Measurements from ENCODE around the gene OXCT1.

Gene OXCT1

DNA sequence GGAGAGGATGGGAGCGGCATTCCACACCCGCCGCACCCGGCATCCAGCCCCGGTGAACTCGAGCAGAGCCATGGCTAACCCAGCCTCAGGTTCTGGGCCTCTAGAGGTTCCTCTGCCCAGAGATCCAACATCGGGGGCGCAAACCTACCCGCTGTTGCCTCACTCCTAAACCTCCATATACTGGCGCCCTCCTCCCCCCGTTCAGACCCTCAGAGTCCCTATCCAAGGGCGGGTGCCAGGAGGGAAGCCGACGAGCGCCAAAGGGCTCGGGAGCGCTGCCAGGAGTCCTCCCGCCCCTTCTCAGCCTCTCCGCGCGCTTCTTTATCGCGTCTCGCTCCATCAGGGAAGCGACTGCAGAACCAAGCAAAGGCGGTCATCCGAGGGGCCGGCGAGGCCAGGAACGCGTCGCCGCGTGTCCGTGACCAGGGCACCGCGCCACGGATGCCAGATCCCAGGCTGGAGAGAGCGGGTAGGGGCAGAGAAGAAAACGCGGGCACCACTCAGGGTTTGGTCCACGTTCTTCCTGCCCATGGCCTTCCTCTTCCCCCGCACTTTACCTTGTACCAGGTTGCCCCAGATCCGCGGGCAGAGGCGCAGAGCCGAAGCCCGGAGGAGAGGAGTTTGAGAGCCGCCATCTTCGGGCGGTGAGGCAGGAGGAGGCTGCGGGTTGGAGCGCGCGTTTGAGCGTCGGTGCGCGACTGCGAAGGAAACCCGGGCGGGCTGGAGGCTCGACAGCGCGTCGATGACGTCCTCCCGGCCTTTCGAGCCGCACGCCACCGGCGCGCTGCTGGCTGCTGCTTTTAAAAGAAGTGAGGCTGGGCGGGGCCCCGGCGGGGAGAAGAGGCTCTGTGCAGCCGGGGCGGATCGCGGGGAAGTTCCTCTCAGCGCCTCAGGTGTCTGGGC is at the start of gene OXCT1:
Gene OXCT1 (minus strand): TSS at position 702 of the 903 bp plus-strand sequence. CDS start 67 bp downstream, at position 635.
- peak; percentile 95 for DNase-seq

DNA sequence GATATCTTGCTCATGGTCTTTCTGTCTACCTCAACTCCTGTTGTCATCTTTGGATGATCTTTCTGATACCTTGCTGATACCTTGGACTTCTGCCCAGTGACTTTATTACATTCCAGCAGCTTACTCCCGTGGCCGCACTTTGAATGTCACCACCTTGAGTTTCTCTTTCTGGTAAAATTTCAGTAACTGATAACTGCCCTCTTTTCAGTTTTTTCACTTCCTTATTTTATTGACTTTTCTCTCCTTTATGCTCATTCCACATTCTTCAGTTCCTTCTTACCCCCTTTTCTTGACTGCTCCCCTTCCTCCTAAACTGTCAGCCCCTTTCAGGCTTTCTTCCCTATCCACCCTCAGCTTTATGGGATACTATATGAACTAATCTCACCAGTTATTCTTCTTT is 47.9 kb upstream of the OXCT1 start:
- DNase-seq = no peak

DNA sequence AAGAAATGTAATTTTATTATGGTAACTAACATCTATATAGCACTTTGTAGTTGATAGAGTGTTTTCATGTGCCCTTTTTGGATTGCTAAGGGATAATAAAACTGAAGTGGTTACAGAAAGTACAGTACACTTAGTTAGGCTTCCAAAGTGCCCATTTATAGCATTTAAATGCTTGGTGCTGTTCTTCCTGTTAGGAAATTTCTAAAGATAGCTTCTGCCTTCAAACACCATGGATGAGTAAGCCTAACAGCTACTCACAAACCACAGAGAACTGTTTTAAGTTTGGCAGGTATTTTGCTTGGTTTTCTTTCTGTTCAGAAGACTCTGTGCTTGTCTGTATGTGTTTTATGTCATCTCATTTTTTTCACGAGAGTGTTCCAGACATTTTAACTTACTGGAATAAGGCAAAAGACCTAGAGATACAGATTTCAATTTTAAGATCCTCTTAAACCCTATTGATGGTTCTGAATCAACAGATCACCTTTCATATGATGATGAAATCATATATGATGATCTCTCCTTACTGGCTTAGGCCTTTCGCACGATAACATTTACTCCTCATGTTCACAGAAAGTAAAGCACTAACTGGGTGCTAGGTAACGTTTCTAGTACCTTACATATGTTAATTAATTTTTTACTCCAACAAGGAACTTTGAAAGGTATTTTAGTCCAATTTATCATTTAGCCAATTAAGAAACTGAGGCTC is 38.3 kb upstream of the OXCT1 start:
- no peak for DNase-seq

DNA sequence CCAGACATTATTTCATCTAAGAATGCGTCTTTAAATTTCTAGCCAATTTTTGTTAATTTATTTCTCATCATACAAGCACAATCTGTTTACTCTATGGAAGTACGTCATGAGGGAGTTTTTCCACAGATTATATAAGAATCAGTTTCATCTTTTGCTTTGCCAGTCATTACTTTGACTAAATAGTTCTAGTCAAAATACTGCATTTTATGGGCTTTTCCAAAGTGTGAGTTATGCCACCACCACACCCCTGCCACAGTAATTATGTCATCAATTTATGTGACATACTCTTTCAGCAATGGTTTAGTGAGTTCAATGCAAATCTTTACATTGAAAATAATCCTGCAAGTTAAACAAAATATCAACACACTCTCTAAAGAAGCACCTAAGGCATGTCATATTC is 35.9 kb upstream of the OXCT1 start:
- no peak for DNase-seq

DNA sequence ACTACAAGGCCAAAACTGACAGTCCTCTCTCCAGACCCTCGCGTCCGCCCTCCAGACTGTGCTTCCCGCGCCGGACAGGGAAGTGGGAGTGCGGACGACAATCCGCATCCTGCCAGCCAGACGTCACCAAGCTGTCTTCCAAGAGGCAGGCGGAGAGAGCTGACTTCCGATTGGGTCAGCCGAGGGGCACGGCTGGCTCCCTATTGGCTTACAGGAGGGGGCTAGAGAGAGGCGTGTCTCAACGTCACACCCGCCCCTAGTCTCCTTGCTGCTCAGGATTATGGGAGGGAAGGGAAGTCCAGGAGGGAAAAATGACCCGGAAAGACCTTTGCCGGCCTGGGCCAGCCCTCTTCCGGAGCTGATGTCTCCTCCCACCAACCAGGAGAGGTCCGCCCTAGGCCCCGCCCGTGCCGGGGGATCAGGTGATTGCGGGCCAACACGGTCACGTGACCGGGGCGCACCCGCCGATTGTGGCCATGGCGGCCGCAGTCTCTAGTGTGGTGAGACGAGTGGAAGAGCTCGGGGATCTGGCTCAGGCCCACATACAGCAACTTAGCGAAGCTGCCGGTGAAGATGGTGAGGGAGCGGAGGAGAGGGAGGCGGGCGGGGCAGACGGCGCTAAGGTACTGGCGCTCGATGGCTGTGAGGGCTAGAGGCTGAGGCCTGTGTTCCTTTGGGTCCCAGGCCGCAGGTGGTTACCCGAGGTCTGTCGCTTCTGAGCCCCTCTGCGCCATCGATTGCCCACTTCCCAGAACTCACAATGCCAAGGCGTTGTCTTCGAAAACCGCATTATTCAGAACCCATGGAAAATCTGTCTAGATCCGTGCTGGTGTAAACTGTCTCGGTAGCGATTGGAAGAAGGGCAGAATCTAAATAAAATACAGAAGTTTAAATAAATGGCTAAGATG is 33.9 kb upstream of the OXCT1 start, which contains the start of gene RIMOC1:
Gene RIMOC1 (plus strand): TSS at position 453 of the 908 bp plus-strand sequence. CDS start 24 bp downstream, at position 477.
- DNase-seq = peak; percentile 99

DNA sequence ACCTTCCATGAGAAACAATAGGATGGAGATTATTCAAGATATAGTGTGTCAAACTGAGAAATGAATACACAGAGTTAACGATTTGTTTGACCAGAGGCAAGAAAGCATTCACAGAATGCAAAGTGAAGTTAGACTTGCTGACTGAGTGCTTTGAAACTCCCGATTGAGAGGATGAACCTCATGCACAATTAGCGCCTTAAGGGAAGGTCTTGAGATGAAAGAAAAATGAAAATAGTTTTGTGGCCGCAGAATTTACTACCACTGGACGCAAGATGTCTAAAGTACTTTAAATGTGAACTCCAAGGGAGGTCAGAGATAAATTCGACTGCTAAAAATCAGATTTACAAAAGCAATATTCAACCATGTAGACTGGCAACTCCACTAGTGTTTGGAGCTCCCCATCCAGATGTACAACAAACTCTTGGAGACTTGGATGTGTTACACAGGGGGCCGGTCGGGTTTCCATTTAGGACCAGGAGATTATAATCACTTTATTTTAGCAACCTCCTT is 33.2 kb upstream of the OXCT1 start:
- DNase-seq = no peak

DNA sequence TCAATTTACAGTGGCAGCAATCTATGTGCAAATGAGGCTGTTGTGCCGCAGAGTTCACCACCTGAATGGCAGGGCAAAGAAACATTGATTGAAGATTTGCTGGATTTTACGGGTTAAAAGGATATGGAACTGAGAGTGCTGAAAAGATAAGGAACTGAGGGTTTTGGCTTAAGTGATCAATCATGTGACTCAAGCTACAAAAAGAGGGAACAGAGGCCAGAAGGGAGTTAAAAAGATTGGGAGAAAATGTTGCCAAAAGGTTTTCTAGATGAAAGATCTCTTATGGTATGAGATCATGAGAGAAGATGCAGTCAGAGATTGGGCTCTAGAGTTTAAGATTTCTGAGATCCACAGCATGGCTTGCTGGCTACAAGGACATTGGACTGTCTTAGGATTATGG is 26.0 kb upstream of the OXCT1 start:
- DNase-seq = no peak

DNA sequence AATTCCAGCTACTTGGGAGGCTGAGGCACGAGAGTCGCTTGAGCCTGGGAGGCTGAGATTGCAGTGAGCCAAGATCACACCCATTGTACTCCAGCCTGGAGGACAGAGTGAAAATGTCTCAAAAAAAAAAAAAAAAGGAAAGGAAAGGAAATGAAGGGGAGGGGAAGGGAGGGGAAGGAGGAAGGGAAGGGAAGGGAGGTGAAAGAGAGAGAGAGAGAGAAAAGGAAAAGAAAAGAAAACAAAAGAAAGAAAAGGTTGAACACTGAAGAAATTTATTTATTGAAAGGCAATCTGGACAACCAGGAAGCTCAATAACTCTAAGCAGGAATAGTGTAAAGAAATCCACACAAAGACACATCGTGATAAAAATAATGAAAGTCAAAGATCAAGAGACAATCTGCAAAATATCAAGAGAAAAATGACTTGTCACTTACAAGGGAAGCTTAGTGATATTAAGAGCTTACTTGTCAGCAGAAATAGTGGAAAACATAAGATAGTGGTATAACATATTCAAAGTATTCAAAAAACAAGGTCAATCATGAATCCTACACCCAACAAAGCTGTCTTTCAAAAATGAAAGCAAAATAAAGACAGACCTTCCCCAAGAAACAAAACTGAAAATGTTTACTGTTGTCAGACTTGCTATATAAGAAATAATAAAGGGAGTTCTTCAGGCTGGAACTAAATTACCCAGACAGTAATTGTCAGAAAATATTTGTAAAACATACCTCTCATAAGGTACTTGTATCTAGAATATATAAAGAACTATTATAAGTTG is 23.0 kb upstream of the OXCT1 start:
- DNase-seq = no peak

DNA sequence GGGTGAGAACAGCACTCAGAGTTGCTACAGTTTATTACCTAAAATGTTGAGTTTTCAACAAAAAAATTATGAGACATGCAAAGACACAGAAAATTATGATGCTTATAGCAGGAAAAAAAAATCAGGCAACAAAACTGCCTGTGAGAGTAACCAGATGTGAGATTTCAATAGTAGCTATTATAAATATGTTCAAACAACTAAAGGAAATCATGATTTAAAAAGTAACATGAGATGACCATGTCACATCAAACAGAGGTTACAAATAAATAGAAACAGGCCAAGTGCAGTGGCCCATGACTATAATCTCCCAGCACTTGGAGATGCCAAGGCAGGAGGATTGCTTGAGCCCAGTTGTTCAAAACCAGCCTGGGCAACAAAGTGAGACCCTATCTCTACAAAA is 21.8 kb upstream of the OXCT1 start:
- DNase-seq = no peak

DNA sequence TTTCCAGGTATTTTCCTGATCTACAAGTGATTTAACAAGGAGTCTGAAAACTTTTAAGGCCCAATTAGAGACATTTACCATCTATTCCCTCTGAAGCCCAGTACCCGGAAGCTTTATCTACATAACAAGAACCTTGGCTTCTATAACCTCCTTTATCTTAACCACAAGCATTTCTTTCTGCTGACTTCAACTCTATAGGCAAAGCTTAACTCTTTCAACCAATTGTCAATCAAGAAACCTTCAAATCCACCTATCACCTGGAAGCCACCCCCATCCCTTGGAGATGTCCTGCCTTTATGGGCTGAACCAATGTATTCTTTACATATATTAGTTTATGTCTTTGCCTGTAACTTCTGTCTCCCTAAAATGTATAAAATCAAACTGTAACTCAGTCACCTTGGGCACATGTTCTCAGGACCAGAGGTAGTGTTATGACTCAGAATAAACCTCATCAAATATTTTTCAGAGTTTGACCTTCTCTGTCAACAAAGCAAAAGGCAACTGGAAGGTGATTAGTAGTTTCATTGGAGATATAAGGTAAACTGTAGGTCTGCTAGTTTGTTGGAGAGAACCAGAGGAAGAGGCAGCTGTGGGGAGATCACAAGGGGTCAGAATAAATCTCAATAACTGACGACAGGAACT is 21.0 kb upstream of the OXCT1 start:
- no peak for DNase-seq

DNA sequence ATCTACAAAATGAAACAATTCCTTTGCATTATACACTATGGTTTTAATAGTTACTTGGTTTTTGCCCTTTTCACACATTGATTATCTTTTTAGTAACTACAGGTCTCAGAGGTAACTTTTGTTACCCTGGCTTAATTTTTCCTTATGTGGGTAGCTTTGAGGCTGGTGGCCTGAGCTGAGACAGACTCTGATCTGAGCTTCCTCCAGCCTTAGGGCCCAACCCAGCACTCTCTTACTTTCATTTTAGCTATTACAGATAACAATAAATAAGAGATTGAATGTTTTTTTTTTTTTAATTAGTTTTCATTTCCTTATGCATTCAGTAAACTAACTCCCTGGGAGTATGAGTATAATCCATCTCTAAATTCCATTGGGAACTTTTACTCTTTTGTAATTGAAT is 15.1 kb upstream of the OXCT1 start:
- no peak for DNase-seq

DNA sequence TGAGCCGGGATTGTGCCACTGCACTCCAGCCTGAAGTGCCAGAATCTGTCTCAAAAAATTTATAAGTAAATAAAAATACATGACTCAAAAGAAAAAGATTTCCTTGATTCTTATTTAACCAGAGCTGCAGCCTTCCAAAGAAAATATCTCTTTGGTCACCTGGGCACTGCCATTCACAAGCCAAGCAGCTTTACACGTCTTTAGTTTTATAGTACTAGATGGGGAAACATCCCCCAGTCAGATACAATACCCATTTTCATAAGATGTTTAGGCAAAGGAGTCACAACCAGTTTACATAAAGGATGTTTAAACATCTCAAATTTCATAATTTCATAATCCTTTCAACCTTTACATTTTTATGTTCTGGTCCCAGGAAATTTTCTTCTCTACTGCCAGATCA is 13.7 kb upstream of the OXCT1 start:
- no peak for DNase-seq

DNA sequence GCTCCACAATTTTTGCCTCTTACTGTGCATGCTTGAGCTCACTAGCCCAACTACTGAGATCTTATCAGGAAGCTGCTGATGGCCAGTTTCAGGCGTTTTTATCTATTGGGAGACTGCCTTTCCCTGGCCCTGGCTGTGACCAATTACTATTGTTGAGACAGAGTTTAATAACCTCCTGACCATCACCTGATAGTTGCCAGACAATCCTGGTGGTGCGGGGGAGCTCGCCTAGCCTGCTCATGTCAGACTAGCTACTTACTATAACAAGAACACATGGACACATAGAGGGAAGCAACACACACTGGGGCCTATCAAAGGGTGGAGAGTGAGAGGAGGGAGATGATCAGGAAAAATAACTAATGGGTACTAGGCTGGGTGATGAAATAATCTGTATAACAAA is 13.0 kb upstream of the OXCT1 start:
- DNase-seq = no peak

DNA sequence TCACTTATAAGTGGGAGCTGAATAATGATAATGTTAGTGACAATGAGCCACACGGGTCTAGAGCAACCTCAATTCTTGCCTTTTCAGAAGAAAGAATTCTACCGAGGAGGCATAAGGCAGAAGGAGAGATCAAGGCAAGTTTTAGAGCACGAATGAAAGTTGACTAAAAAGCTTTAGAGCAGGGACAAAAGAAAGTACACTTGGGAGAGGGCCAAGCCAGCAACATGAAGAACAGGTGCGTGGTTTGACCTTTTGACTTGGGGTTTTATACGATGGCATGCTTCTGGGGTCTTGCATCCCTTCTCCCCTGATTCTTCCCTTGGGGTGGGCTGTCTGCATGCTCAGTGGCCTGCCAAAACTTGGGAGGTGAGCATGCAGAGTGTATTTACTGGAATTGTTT is 12.5 kb upstream of the OXCT1 start:
- no peak for DNase-seq

DNA sequence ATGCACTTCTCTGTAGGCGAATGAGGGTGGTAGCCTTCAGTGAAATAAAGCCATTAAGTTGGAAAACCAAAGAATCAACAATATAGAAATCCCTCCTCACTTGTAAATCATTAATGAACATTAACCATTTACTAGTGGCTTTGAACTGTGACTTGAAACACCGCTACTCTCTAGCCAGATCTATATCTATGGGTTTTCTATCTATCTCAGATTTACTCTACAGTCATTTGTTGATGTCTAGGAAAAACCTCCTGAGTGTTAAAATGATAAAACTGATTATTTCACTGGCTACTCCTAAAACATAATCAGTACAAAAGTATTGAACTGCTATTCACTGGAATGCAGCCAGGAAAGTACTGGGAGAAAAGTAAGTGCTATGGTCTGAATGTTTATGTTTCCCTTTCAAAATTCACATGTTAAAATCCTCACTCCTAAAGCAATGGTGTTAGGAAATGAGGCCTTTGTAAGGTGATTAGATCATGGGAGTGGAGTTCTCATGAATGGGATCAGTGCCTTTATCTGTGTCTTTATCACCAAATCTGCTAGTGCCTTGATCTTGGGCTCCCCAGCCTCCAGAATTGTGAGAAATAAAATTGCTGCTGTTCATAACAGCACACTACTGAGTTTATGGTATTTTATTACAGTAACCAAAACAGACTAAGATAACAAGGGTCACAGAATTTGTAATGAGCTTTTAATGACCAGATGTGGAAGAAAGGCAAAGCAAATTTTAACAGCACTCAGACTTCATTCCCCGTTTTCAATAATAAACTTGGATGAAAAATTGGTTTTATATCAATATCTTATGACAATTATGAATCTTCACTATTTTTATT is 8.6 kb upstream of the OXCT1 start:
- DNase-seq = no peak

DNA sequence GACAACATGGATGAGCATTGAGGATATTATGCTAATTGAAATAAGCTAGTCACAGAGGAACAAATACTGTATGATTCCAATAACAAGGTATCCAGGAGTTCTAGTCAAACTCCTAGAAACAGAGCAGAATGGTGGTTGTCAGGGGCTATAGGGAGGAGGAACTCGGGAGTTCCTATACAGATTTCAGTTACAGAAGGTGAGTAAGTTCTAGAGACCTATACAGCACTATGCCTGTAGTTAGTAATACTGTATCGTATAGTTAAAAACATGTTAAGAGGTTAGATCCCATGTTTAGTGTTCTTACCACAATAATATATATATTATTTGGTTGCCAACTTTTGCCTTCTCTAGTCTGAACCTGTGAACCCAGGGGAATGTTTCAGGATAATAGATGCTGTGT is 7.9 kb upstream of the OXCT1 start:
- no peak for DNase-seq

DNA sequence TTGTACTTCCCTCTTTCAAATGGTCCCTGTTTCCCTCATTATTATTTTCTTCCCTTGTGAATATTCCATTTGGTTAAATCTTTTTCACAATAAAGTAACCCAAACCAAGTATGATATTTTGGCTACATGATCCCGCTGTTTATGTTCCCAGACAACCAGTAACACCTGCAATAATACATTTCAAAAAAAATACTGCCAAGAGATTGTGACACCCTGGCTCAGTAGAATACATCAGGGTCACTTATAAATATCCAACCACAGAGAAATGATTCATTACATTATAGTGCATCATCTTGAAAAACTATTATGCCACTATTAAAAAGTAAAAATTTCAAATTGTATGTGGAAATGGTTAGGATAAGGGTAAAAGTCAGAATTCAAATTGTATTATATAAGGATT is 7.2 kb upstream of the OXCT1 start:
- no peak for DNase-seq

DNA sequence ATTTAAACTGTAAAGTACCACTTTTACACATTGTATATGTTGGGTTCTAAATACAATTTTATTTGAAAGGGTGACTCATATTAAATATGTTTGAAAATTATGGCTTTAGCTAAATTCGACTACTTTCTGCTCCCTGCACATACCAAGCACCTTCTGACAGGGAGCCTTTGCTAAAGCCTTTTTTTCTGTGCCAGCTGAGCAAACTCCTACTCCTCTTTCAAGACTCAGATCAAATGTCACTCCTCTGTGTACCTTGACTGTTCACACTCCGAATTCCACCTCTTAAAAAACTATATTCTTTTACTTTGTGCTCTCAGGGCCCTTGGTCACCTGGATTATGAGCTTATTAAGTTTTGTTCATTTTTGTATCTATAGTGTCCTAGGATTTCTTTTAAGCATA is 6.5 kb upstream of the OXCT1 start:
- DNase-seq = no peak

DNA sequence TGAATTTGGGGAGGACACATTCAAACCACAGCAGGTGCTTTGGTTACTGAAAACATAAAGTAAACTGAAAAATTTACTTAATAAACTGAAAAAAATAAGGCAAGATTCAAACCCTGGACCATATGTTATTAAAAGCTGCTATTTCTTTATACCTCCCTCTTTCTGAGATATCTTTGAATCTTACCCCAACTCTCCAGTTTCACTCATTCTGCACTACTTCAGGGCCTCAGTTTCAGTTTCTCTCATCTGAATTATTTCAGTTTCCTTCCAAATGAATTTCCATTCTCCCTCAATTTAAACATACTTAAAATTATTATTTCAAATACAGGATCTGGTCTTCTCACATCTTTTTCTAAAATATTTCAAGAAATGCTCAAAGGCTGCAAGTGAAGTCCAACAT is 4.9 kb upstream of the OXCT1 start:
- DNase-seq = no peak

DNA sequence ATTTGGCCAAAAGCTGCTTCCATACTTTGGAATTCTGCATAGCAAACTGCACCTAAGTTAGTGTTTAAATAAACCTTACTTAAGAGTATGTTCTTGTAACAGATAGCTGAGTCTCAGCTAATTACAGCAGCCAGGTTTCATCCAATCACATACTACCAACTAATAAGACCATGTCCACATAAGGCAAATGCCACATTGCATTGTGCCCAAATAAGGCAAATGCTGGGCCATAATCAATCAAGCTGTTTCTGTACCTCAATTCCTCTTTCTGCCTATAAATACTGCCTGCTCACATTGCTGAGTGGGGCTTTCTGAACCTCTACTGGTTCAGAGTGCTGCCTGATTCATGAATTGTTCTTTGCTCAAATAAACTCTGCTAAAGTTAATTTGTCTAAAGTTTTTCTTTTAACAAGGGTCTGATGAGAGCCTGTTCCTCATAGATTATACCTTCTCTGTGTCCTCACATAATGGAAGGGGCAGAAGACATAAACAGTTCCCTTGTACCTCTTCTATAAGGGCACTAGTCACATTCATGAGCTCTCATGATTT is 4.4 kb upstream of the OXCT1 start:
- no peak for DNase-seq
